Suprapubic skin (tissue), 4 donors: ENCODE measurements around the gene TAAR9. TPM values are rescaled to one million over a fixed set of nuclear protein-coding genes. Genes with fewer than 3 reads are reported as not detected.

Experiments used
- DNase-seq, 2 donors: peaks; one replicate each; pipeline ENCODE4 v3.0.0-alpha.2; 2019; ENCODE audit warnings: low spot score in 2 of 2
- H3K27ac ChIP-seq: fragments of 200-600 bp; sonication (generic); one replicate; pipeline ENCODE4 v1.5.1; 2019
- H3K27me3 ChIP-seq: fragments of 200-600 bp; sonication (generic); one replicate; pipeline ENCODE4 v1.5.1; 2019
- H3K36me3 ChIP-seq: fragments of 200-600 bp; sonication (generic); one replicate; pipeline ENCODE4 v1.5.1; 2019
- H3K4me1 ChIP-seq: fragments of 200-600 bp; sonication (generic); one replicate; pipeline ENCODE4 v1.5.1; 2019
- H3K4me3 ChIP-seq: fragments of 200-600 bp; sonication (generic); one replicate; pipeline ENCODE4 v1.5.1; 2019; ENCODE audit warnings: mild to moderate bottlenecking
- H3K9me3 ChIP-seq: fragments of 200-600 bp; sonication (generic); one replicate; pipeline ENCODE4 v1.5.1; 2019
- CTCF ChIP-seq, 2 donors: fragments of 200-600 bp in 1 of 2; fragments of 450-650 bp in 1 of 2; sonication (generic) in 1 of 2; IDR thresholded peaks; one replicate each; pipeline ENCODE4 v1.5.1; 2016 to 2019; ENCODE audit warnings: antibody characterized with exemption in 2 of 2, mild to moderate bottlenecking in 1 of 2, moderate library complexity in 1 of 2
- EP300 ChIP-seq: sonication (generic); formaldehyde crosslinking; IDR thresholded peaks from one replicate; pipeline ENCODE4 v1.6.1; 2017; ENCODE audit warnings: antibody characterized with exemption
- POLR2A ChIP-seq, 2 donors: fragments of 450-650 bp; IDR thresholded peaks; one replicate each; pipeline ENCODE4 v1.6.1; 2017; ENCODE audit warnings: antibody characterized with exemption in 2 of 2, mild to moderate bottlenecking in 2 of 2, moderate library complexity in 2 of 2
- POLR2AphosphoS5 ChIP-seq, 3 donors: sonication (generic); formaldehyde crosslinking; IDR thresholded peaks; one replicate each; pipeline ENCODE4 v1.6.1; 2017; ENCODE audit warnings: antibody characterized with exemption in 3 of 3
- WGBS: methylation state at CpG from one replicate; pipeline ENCODE4 v1.1.5; 2018; 5-methylcytosine and 5-hydroxymethylcytosine counted together
- total RNA-seq, 4 donors: library from RNA; depleted of rRNA; stranded (reverse); fragments of >200 nt; gene quantifications; one replicate each; pipeline ENCODE4 v1.1.0, GENCODE V29; 2016

The TAAR9 gene
- total RNA-seq, 4 donors from 2014 or later = not detected

DNA sequence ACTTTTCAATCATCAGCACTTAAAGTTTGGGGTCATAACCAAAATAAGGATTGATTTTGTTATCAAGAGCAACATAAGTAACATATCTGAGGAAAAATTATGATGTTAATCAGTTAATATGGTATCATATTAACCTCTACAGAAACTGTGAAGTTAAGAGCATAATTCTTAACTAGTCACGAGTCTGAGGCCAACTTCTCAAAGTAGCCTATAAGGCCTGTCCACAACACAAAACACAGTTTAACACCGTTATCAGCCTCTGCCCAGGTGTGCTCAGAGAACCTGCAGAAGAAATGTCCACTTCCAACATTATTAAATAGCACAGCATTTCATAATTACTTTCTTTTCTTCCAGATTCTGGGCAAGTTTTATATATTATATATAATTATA is 26.3 kb upstream of the TAAR9 start:
- 19% methylated on average over 2 of the region's 2 CpGs for WGBS
- H3K4me3 ChIP-seq = peak overlapping the region; percentile 66
- DNase-seq = no peak

DNA sequence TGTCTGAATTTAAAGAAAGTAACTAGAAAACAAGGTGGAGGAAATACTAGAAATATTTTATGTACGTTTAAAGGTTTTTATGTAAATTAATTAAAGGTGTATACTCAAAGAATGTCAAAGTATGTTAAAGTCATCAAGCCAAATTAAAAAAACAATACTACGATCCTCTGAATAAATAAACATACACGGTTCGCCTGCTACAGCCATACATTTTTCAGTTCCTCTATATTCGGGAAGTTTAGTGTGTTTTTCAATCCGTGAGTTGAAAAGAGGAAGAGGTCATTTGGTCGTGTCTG is 25.8 kb upstream of the TAAR9 start:
- peaks cover 34% of the 10 kb centered on the region for H3K4me1 ChIP-seq
- DNase-seq = no peak
- TF ChIP-seq POLR2AphosphoS5 (IDR thresholded peaks at IDR 0.05) (no peak), POLR2A (IDR thresholded peaks at IDR 0.05) (no peak), EP300 (no peak), CTCF (IDR thresholded peaks at IDR 0.05) (no peak)
- no peaks in the 10 kb centered on the region for H3K9me3 ChIP-seq
- peak overlapping the region; percentile 66 for H3K4me3 ChIP-seq
- H3K36me3 ChIP-seq = no peaks in the 10 kb centered on the region
- no peaks in the 10 kb centered on the region for H3K27me3 ChIP-seq
- WGBS = under 1% methylated on average over 7 of the region's 7 CpGs
- peak overlapping the region; percentile 89 for H3K27ac ChIP-seq

More for the DNA sequence above, 26.3 kb upstream of the TAAR9 start:
- Histone ChIP-seq H3K36me3 (no peaks in the 10 kb centered on the region), H3K4me1 (peaks cover 34% of the 10 kb centered on the region), H3K27ac (peak overlapping the region; percentile 89), H3K9me3 (no peaks in the 10 kb centered on the region), H3K27me3 (no peaks in the 10 kb centered on the region)
- TF ChIP-seq CTCF (IDR thresholded peaks at IDR 0.05) = no peak
- TF ChIP-seq POLR2AphosphoS5 (IDR thresholded peaks at IDR 0.05) = no peak
- no peak for TF ChIP-seq EP300
- no peak for TF ChIP-seq POLR2A (IDR thresholded peaks at IDR 0.05)

GRCh38 chr6:132512638-132513632 is 25.1 kb upstream of the TAAR9 start, which contains the start of gene STX7:
Gene STX7, minus strand, starts transcription at chr6:132513116. Its CDS starts 9,586 bp downstream, at chr6:132503530.
- DNase-seq = peak; percentile 93 to 94
- H3K36me3 ChIP-seq = no peaks in the 10 kb centered on the region
- TF ChIP-seq POLR2AphosphoS5 (IDR thresholded peaks at IDR 0.05) (peak in 2 of 3 donors; percentile 9 to 48), EP300 (no peak), POLR2A (IDR thresholded peaks at IDR 0.05) (peak in 1 of 2 donors; percentile 54)
- H3K4me1 ChIP-seq = peaks cover 31% of the 10 kb centered on the region
- H3K9me3 ChIP-seq = no peaks in the 10 kb centered on the region
- H3K27me3 ChIP-seq = no peaks in the 10 kb centered on the region
- 1% methylated on average over 47 of the region's 67 CpGs for WGBS
- H3K4me3 ChIP-seq = peak within 1 kb of the TSS; percentile 66
- H3K27ac ChIP-seq = peak within 1 kb of the TSS; percentile 89

DNA sequence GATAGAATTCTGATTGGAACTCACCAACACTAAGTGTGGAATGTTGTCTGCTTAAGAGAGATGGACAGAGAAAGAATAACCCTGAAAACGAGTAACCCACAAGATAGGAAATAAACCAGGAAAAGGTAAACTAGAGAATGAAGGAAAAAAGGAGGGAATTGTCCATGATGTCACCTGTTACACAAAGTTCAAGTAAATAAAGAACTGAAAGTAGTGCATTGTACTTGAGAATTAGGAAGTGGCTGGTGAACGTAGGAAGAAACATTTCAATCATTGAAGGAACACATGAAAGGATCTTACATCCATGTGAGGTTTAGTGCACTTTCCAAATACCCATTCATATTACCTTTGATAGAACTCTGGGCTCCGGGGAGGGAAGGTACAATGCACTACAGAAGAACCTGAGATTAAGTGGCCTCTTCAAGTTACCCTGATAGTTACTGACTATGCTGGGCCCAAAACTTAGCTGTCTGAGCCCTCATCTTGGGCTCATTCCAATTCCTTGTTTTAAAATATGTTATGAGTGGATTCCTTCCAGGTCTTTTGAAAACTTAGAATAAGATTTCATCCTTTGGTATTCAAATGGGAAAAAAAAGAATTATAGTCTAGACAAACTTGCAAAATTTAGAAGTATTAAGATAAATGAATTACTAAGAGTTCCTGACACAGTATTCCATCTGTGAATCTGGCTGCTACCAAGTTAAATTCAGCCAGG is 24.1 kb upstream of the TAAR9 start:
- Histone ChIP-seq H3K27ac (peak overlapping the region; percentile 89), H3K36me3 (no peaks in the 10 kb centered on the region), H3K4me1 (peaks cover 30% of the 10 kb centered on the region), H3K9me3 (no peaks in the 10 kb centered on the region), H3K27me3 (no peaks in the 10 kb centered on the region), H3K4me3 (peak overlapping the region; percentile 66)
- WGBS = 39% methylated on average over 3 of the region's 3 CpGs
- no peak for TF ChIP-seq CTCF (IDR thresholded peaks at IDR 0.05)
- TF ChIP-seq EP300 = no peak
- TF ChIP-seq POLR2A (IDR thresholded peaks at IDR 0.05) = no peak
- TF ChIP-seq POLR2AphosphoS5 (IDR thresholded peaks at IDR 0.05) = no peak
- DNase-seq = no peak

- DNase-seq = no peak
- Histone ChIP-seq H3K4me3 (no peak overlapping the region), H3K4me1 (peaks cover 25% of the 10 kb centered on the region), H3K27me3 (no peaks in the 10 kb centered on the region), H3K36me3 (no peaks in the 10 kb centered on the region), H3K27ac (no peak overlapping the region), H3K9me3 (no peaks in the 10 kb centered on the region)
- no peak for TF ChIP-seq POLR2A (IDR thresholded peaks at IDR 0.05)
- no peak for TF ChIP-seq CTCF (IDR thresholded peaks at IDR 0.05)
- no peak for TF ChIP-seq POLR2AphosphoS5 (IDR thresholded peaks at IDR 0.05)
- no peak for TF ChIP-seq EP300
- 55% methylated on average over 2 of the region's 2 CpGs for WGBS
Measured at GRCh38 chr6:132515386-132515785, 22.7 kb upstream of the TAAR9 start.
